ENCODE results near the gene EEF1AKMT1.

DNA sequence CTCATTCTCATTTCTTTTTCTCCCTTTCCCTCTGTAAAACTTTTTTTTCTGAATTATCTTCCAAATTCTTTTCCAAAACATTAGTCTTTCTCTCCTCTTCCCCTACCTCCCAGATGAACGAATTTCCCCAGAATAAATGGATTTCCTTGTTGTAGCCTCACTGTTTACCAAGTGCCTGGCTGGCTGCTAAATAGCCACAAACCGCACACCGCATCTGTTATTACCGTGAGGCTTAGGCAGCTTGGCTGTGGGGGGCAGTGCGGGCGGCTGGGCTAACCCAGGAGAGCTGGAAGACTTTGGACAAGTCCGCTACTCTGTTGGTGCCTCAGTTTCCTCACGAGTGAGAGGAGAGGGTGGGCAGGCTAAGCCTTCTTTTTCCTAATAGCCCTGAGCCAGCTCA lies 59.6 kb downstream of the EEF1AKMT1 start:
- TF ChIP-seq POLR2A (IDR thresholded peaks at IDR 0.05; ENCODE audit: low read depth): no peak
- TF ChIP-seq, protein P1, sequence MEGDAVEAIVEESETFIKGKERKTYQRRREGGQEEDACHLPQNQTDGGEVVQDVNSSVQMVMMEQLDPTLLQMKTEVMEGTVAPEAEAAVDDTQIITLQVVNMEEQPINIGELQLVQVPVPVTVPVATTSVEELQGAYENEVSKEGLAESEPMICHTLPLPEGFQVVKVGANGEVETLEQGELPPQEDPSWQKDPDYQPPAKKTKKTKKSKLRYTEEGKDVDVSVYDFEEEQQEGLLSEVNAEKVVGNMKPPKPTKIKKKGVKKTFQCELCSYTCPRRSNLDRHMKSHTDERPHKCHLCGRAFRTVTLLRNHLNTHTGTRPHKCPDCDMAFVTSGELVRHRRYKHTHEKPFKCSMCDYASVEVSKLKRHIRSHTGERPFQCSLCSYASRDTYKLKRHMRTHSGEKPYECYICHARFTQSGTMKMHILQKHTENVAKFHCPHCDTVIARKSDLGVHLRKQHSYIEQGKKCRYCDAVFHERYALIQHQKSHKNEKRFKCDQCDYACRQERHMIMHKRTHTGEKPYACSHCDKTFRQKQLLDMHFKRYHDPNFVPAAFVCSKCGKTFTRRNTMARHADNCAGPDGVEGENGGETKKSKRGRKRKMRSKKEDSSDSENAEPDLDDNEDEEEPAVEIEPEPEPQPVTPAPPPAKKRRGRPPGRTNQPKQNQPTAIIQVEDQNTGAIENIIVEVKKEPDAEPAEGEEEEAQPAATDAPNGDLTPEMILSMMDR (IDR thresholded peaks at IDR 0.05): no peak
- no peak for TF ChIP-seq EP300 (IDR thresholded peaks at IDR 0.05)
- no peak for TF ChIP-seq POLR2AphosphoS5 (IDR thresholded peaks at IDR 0.05)
